Measurements from ENCODE around the gene KIF26B. TPM values are rescaled to one million over a fixed set of nuclear protein-coding genes. Genes with fewer than 3 reads are reported as not detected.

The KIF26B gene
- polyA plus RNA-seq (2012; rRNA removed) = 2.6 TPM in 2 replicates
- polyA plus RNA-seq (2012; cell fraction: cytosol; rRNA removed) = 3.2 and 3.6 TPM in 2 replicates
- polyA plus RNA-seq (2012; cell fraction: nucleus; rRNA removed) = 6.7 TPM in 2 replicates

DNA sequence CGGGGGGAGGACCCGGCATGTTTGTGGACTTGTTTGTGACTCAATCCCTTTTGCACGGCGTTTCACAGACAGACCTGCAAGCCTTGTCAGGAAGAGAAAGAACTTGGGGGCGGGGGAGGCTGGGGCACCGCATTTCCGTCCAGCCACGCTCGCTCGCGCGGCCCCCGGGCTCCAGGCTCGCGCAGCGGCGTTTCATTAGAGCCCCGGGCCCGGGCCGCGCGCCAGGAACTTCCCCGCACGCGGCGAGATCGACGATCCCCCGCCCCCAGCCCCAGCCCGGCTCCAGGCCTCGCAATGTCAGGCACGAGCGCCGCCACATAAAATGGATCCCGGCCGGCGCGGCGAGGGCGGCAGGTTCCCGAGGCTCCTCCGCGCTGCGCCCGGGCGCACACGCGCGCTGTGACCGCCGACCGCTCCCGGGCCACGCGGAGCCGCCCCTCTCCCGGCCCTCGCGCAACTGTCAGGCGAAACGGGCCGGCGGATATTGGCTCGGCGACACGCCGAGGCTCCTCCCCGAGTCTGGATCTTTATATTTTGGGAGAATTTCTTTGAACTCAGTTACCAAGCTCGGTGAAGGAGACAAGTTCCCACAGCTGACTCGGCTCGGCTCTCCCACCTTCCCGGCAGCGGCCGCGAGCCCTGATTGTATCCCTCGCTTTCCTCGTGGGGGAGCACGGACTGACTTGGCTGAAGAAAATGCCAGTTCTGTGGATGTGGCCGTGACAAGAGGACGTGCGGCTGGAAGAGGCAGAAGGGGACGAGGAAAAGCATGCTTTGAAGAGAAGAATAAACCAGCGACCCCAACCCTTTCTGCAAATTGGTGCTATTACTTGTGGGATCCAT, at the start of gene KIF26B:
KIF26B (plus strand) TSS at position 557 of the 843 bp plus-strand sequence. CDS start 440 bp downstream, outside the sequence.
- TF ChIP-seq MEF2A (IDR thresholded peaks at IDR 0.05; ENCODE audit: borderline replicate concordance, low read depth) (no peak), POLR2AphosphoS5 (IDR thresholded peaks at IDR 0.05; ENCODE audit: low read depth, low read length) (peak; percentile 40; the same call in 1 of the 2 replicates), CHD2 (IDR thresholded peaks at IDR 0.05; ENCODE audit: low read length, partially characterized antibody) (no peak), EZH2phosphoT487 (IDR thresholded peaks at IDR 0.05; ENCODE audit: borderline replicate concordance, low read depth) (no peak), EP300 (IDR thresholded peaks at IDR 0.05; ENCODE audit: borderline replicate concordance in 1 of 2, low read depth in 1 of 2, low read length in 1 of 2) (no peak), MXI1 (IDR thresholded peaks at IDR 0.05; ENCODE audit: low read depth, low read length) (peak; percentile 77; the same call in 1 of the 2 replicates), RAD21 (IDR thresholded peaks at IDR 0.05; ENCODE audit: low read length) (peak; percentile 41; the same call in 1 of the 2 replicates), SIN3A (IDR thresholded peaks at IDR 0.05; ENCODE audit: borderline replicate concordance, low read depth, low read length) (0 out of 2 replicates have a peak, but pooled peaks have one; percentile 12), SMC3 (IDR thresholded peaks at IDR 0.05; ENCODE audit: low read depth, low read length) (peak; percentile 13; the same call in 1 of the 2 replicates), RCOR1 (IDR thresholded peaks at IDR 0.05; ENCODE audit: low read length) (no peak), NFIC (IDR thresholded peaks at IDR 0.05; ENCODE audit: borderline replicate concordance) (0 out of 2 replicates have a peak, but pooled peaks have one; percentile 5), YY1 (IDR thresholded peaks at IDR 0.05; ENCODE audit: low read depth) (0 out of 2 replicates have a peak, but pooled peaks have one; percentile 44), TCF12 (IDR thresholded peaks at IDR 0.05) (no peak), ELF1 (IDR thresholded peaks at IDR 0.05) (no peak), NRF1 (IDR thresholded peaks at IDR 0.05; ENCODE audit: low read depth, low read length) (no peak)
- TF ChIP-seq, protein P1, sequence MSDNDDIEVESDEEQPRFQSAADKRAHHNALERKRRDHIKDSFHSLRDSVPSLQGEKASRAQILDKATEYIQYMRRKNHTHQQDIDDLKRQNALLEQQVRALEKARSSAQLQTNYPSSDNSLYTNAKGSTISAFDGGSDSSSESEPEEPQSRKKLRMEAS (IDR thresholded peaks at IDR 0.05; ENCODE audit: low read depth) = peak; percentile 33; the same call in 1 of the 2 replicates
- Histone ChIP-seq H3K9me3 (no peaks in the 10 kb centered on the region), H3K4me1 (ENCODE audit: control insufficient read depth in 1 of 2, insufficient read depth in 2 of 2, low read depth in 1 of 2, low read length in 1 of 2) (peaks cover 0 to 29% of the 10 kb centered on the region in 2 experiments; a peak in 2 of 4 replicates), H3K9me2 (no peaks in the 10 kb centered on the region), H3K27ac (ENCODE audit: low read depth in 2 of 2, low read length in 1 of 2) (peak within 1 kb of the TSS; percentile 68 to 98), H3F3A (replicated peaks; ENCODE audit: insufficient read depth) (peaks cover 9% of the 10 kb centered on the region), H3K4me2 (peak within 1 kb of the TSS; percentile 92), H4K20me1 (ENCODE audit: insufficient read depth) (no peaks in the 10 kb centered on the region; the same call in 1 of the 2 replicates), H3K4me3 (ENCODE audit: low read depth in 2 of 2, low read length in 1 of 2) (peak within 1 kb of the TSS; percentile 84 to 99), H3K79me2 (ENCODE audit: insufficient read depth) (peaks cover 44% of the 10 kb centered on the region), H3K9ac (peak within 1 kb of the TSS; percentile 61), H3K27me3 (ENCODE audit: insufficient read depth) (no peaks in the 10 kb centered on the region), H2AFZ (ENCODE audit: low read depth) (peak within 1 kb of the TSS; percentile 91), H3K36me3 (replicated peaks in 1 of 2; ENCODE audit: control insufficient read depth in 1 of 2, insufficient read depth in 2 of 2, low read length in 1 of 2) (peaks cover 12 to 22% of the 10 kb centered on the region in 2 experiments)
- WGBS (ENCODE audit: low lambda C conversion rate) = under 1% methylated on average over 32 of the region's 83 CpGs
- ChIA-PET POLR2A (interaction anchor here (0.6 to 4.5 kb wide), 13 partner anchors 47 to 1123 kb away, joined by 3 to 25 read pairs (median 4); no protein-coding TSS in a partner anchor), CTCF (interaction anchor here (0.9 to 7.0 kb wide), 25 partner anchors 13 to 1338 kb away, joined by 3 to 83 read pairs (median 8); no protein-coding TSS in a partner anchor)
- peak; percentile 87 for DNase-seq

DNA sequence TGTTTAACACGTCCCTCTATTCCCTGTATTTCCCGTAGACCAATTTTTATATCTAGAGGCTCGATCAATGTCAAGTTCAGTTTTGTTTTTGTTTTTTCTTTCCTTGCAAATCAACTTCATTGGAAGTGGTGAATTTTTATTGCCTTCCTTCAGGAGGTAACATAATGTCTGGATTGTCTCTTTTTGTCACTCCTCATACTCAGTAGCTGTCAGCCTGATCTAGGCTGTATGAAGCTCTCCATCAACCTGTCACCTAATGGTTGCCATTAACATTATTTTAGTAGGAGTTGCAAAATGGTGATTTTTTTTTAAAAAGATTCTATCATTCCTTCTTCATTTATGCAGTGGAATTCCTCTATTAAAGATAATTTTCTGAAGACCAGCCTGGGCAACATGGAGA, 49.7 kb upstream of the KIF26B start:
- Histone ChIP-seq H3K27me3 (ENCODE audit: insufficient read depth) (no peaks in the 10 kb centered on the region), H3K9ac (no peak overlapping the region), H4K20me1 (ENCODE audit: insufficient read depth) (no peaks in the 10 kb centered on the region), H3K9me3 (no peaks in the 10 kb centered on the region), H3K4me2 (no peak overlapping the region), H3K9me2 (no peaks in the 10 kb centered on the region), H3K27ac (ENCODE audit: low read depth in 2 of 2, low read length in 1 of 2) (no peak overlapping the region), H3K4me1 (ENCODE audit: control insufficient read depth in 1 of 2, insufficient read depth in 2 of 2, low read depth in 1 of 2, low read length in 1 of 2) (no peaks in the 10 kb centered on the region), H2AFZ (ENCODE audit: low read depth) (no peak overlapping the region), H3K4me3 (ENCODE audit: low read depth in 2 of 2, low read length in 1 of 2) (no peak overlapping the region), H3K79me2 (ENCODE audit: insufficient read depth) (no peaks in the 10 kb centered on the region), H3F3A (replicated peaks; ENCODE audit: insufficient read depth) (no peaks in the 10 kb centered on the region), H3K36me3 (replicated peaks in 1 of 2; ENCODE audit: control insufficient read depth in 1 of 2, insufficient read depth in 2 of 2, low read length in 1 of 2) (no peaks in the 10 kb centered on the region)
- POLR2A ChIA-PET = no interaction called here
- TF ChIP-seq EP300 (IDR thresholded peaks at IDR 0.05; ENCODE audit: borderline replicate concordance in 1 of 2, low read depth in 1 of 2, low read length in 1 of 2) (no peak), FOXM1 (IDR thresholded peaks at IDR 0.05; ENCODE audit: low read depth) (no peak), EZH2phosphoT487 (IDR thresholded peaks at IDR 0.05; ENCODE audit: borderline replicate concordance, low read depth) (no peak), RXRA (IDR thresholded peaks at IDR 0.05; ENCODE audit: borderline replicate concordance, low read depth) (no peak)
- TF ChIP-seq, protein P2, sequence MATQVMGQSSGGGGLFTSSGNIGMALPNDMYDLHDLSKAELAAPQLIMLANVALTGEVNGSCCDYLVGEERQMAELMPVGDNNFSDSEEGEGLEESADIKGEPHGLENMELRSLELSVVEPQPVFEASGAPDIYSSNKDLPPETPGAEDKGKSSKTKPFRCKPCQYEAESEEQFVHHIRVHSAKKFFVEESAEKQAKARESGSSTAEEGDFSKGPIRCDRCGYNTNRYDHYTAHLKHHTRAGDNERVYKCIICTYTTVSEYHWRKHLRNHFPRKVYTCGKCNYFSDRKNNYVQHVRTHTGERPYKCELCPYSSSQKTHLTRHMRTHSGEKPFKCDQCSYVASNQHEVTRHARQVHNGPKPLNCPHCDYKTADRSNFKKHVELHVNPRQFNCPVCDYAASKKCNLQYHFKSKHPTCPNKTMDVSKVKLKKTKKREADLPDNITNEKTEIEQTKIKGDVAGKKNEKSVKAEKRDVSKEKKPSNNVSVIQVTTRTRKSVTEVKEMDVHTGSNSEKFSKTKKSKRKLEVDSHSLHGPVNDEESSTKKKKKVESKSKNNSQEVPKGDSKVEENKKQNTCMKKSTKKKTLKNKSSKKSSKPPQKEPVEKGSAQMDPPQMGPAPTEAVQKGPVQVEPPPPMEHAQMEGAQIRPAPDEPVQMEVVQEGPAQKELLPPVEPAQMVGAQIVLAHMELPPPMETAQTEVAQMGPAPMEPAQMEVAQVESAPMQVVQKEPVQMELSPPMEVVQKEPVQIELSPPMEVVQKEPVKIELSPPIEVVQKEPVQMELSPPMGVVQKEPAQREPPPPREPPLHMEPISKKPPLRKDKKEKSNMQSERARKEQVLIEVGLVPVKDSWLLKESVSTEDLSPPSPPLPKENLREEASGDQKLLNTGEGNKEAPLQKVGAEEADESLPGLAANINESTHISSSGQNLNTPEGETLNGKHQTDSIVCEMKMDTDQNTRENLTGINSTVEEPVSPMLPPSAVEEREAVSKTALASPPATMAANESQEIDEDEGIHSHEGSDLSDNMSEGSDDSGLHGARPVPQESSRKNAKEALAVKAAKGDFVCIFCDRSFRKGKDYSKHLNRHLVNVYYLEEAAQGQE (IDR thresholded peaks at IDR 0.05; ENCODE audit: low read depth, low read length) = no peak
- CTCF ChIA-PET = no interaction called here
- 94% methylated on average over 3 of the region's 3 CpGs for WGBS (ENCODE audit: low lambda C conversion rate)
- DNase-seq = no peak

Measured in SK-N-SH (cell line).